ENCODE data around the gene RSBN1.
"Not testable (repeated sequence)": the region's sequence is repeated elsewhere in the genome, so short reads cannot be mapped to it uniquely, and the experiment has no call there.

Gene RSBN1

GRCh38 chr1:113811888-113812660, at the start of gene RSBN1:
RSBN1 (minus strand) TSS chr1:113812476; CDS start chr1:113812412, 64 bp downstream.
- Histone ChIP-seq H3K4me1 (ENCODE audit: control insufficient read depth, insufficient read depth, low read length) (no peaks in the 10 kb centered on the region), H3K4me3 (ENCODE audit: low read depth, low read length) (peak within 1 kb of the TSS; percentile 94), H3K27me3 (ENCODE audit: control insufficient read depth, insufficient read depth, low read length) (no peaks in the 10 kb centered on the region), H3K36me3 (ENCODE audit: control insufficient read depth, insufficient read depth, low read length) (no peaks in the 10 kb centered on the region), H3K9me3 (ENCODE audit: control insufficient read depth, insufficient read depth, low read length) (no peaks in the 10 kb centered on the region), H3K9ac (ENCODE audit: low read depth, low read length) (peak within 1 kb of the TSS; percentile 63)

DNA sequence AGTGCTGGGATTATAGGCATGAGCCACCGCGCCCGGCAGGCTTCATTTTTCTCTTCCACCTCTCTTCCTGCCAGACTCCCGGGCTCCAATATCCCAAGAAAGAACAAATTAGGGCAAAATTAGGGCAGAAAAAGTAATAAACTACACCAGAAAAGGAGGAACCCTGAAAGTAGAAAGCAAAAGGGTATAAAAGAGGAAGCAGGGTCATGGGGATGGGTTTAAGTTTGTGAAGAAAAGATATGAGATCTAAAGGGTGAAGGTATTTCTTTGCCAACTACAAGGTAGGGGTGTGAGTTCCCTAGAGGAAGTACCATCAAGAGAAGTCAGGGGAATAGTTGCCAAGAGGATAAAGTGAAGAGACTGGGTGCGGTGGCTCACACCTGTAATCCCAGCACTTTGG, 49.4 kb upstream of the RSBN1 start:
- H3K36me3 ChIP-seq (ENCODE audit: control insufficient read depth, insufficient read depth, low read length), result no peaks in the 10 kb centered on the region
- no peaks in the 10 kb centered on the region for H3K4me1 ChIP-seq (ENCODE audit: control insufficient read depth, insufficient read depth, low read length)
- H3K27me3 ChIP-seq (ENCODE audit: control insufficient read depth, insufficient read depth, low read length), result no peaks in the 10 kb centered on the region

DNA sequence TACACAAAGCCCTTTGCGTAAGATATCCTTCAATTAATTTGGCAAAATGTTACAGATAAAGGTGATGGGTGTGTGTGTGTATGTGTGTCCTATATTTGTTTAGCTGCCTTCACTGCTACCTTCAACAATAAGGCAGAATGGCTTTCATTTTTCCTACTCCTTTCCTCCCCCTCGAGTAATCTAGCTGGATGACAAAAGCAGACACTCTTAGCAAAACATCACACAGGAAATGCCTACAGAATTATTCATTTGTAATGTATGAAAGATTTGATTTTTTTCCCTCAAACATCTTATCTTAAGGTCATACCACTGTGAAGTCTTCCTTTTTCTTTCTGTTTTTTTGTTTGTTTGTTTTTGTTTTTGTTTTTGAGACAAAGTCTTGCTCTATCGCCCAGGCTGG, 48.6 kb upstream of the RSBN1 start:
- no peaks in the 10 kb centered on the region for H3K4me1 ChIP-seq (ENCODE audit: control insufficient read depth, insufficient read depth, low read length)
- H3K36me3 ChIP-seq (ENCODE audit: control insufficient read depth, insufficient read depth, low read length), result no peaks in the 10 kb centered on the region
- no peak overlapping the region for H3K9ac ChIP-seq (ENCODE audit: low read depth, low read length)

More for the DNA sequence above, 49.4 kb upstream of the RSBN1 start:
- Histone ChIP-seq H3K4me3 (ENCODE audit: low read depth, low read length) (no peak overlapping the region), H3K9ac (ENCODE audit: low read depth, low read length) (no peak overlapping the region), H3K9me3 (ENCODE audit: control insufficient read depth, insufficient read depth, low read length) (no peaks in the 10 kb centered on the region)

GRCh38 chr1:113859478-113860175, 47.4 kb upstream of the RSBN1 start:
- H3K4me1 ChIP-seq (ENCODE audit: control insufficient read depth, insufficient read depth, low read length), result no peaks in the 10 kb centered on the region
- no peak overlapping the region for H3K9ac ChIP-seq (ENCODE audit: low read depth, low read length)
- H3K36me3 ChIP-seq (ENCODE audit: control insufficient read depth, insufficient read depth, low read length), result no peaks in the 10 kb centered on the region
- no peaks in the 10 kb centered on the region for H3K27me3 ChIP-seq (ENCODE audit: control insufficient read depth, insufficient read depth, low read length)
- no peaks in the 10 kb centered on the region for H3K9me3 ChIP-seq (ENCODE audit: control insufficient read depth, insufficient read depth, low read length)
- no peak overlapping the region for H3K4me3 ChIP-seq (ENCODE audit: low read depth, low read length)

More for the DNA sequence above, 48.6 kb upstream of the RSBN1 start:
- H3K27me3 ChIP-seq (ENCODE audit: control insufficient read depth, insufficient read depth, low read length), result no peaks in the 10 kb centered on the region
- H3K9me3 ChIP-seq (ENCODE audit: control insufficient read depth, insufficient read depth, low read length), result no peaks in the 10 kb centered on the region
- H3K4me3 ChIP-seq (ENCODE audit: low read depth, low read length), result no peak overlapping the region

DNA sequence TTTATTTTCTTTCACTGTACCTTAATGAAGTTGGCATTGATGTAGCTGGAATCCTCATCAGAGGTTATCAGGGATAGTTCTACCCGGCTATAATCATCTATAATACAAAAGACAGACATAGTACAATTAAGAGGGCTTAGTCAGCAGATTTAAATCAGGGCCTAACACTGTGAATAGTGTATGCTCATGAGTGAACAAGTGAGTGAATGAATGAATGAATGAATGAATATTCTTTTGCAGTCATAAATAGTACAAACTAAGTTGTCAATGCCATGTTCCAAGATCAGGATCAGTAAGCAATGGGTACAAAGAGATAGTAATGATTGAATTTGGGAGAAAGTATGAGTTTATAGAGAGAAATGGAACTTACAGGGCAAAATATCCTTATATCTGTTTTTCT, 46.7 kb upstream of the RSBN1 start:
- H3K36me3 ChIP-seq (ENCODE audit: control insufficient read depth, insufficient read depth, low read length), result no peaks in the 10 kb centered on the region
- H3K27me3 ChIP-seq (ENCODE audit: control insufficient read depth, insufficient read depth, low read length), result no peaks in the 10 kb centered on the region
- no peaks in the 10 kb centered on the region for H3K4me1 ChIP-seq (ENCODE audit: control insufficient read depth, insufficient read depth, low read length)
- H3K9me3 ChIP-seq (ENCODE audit: control insufficient read depth, insufficient read depth, low read length), result no peaks in the 10 kb centered on the region
- no peak overlapping the region for H3K4me3 ChIP-seq (ENCODE audit: low read depth, low read length)
- H3K9ac ChIP-seq (ENCODE audit: low read depth, low read length), result no peak overlapping the region

- H3K4me1 ChIP-seq (ENCODE audit: control insufficient read depth, insufficient read depth, low read length), result no peaks in the 10 kb centered on the region
- no peaks in the 10 kb centered on the region for H3K27me3 ChIP-seq (ENCODE audit: control insufficient read depth, insufficient read depth, low read length)
- no peaks in the 10 kb centered on the region for H3K36me3 ChIP-seq (ENCODE audit: control insufficient read depth, insufficient read depth, low read length)
- no peaks in the 10 kb centered on the region for H3K9me3 ChIP-seq (ENCODE audit: control insufficient read depth, insufficient read depth, low read length)
- no peak overlapping the region for H3K4me3 ChIP-seq (ENCODE audit: low read depth, low read length)
- H3K9ac ChIP-seq (ENCODE audit: low read depth, low read length), result no peak overlapping the region
Measured at GRCh38 chr1:113858418-113858817, 46.1 kb upstream of the RSBN1 start.

- H3K4me1 ChIP-seq (ENCODE audit: control insufficient read depth, insufficient read depth, low read length), result no peaks in the 10 kb centered on the region
Measured at GRCh38 chr1:113857776-113858175, 45.5 kb upstream of the RSBN1 start.

DNA sequence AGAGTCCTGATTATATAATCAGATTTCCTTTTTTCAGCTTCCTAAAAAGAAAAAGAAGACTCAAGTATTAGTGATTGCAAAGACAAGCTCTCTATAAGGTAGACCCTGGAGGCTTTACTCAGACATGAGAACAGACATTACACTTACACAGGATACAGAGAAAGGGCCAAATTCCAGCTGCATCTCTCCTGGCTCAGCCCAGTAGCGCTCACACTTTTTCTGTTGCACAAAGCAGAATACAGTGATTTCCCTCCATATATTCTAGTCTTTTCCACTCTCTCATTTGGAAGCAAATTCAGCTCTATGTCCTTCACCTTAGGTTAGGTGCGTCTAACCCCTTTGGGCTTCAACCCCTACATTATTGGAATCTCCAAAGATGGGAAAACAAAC, 44.1 kb upstream of the RSBN1 start:
- no peaks in the 10 kb centered on the region for H3K4me1 ChIP-seq (ENCODE audit: control insufficient read depth, insufficient read depth, low read length)
- H3K4me3 ChIP-seq (ENCODE audit: low read depth, low read length), result no peak overlapping the region
- H3K27me3 ChIP-seq (ENCODE audit: control insufficient read depth, insufficient read depth, low read length), result no peaks in the 10 kb centered on the region
- no peaks in the 10 kb centered on the region for H3K9me3 ChIP-seq (ENCODE audit: control insufficient read depth, insufficient read depth, low read length)
- no peaks in the 10 kb centered on the region for H3K36me3 ChIP-seq (ENCODE audit: control insufficient read depth, insufficient read depth, low read length)
- H3K9ac ChIP-seq (ENCODE audit: low read depth, low read length), result no peak overlapping the region

More at GRCh38 chr1:113857776-113858175, 45.5 kb upstream of the RSBN1 start:
- Histone ChIP-seq H3K27me3 (ENCODE audit: control insufficient read depth, insufficient read depth, low read length) (no peaks in the 10 kb centered on the region), H3K4me3 (ENCODE audit: low read depth, low read length) (no peak overlapping the region), H3K36me3 (ENCODE audit: control insufficient read depth, insufficient read depth, low read length) (no peaks in the 10 kb centered on the region), H3K9me3 (ENCODE audit: control insufficient read depth, insufficient read depth, low read length) (no peaks in the 10 kb centered on the region), H3K9ac (ENCODE audit: low read depth, low read length) (no peak overlapping the region)

- Histone ChIP-seq H3K9me3 (ENCODE audit: control insufficient read depth, insufficient read depth, low read length) (no peaks in the 10 kb centered on the region), H3K27me3 (ENCODE audit: control insufficient read depth, insufficient read depth, low read length) (no peaks in the 10 kb centered on the region), H3K9ac (ENCODE audit: low read depth, low read length) (no peak overlapping the region), H3K4me3 (ENCODE audit: low read depth, low read length) (no peak overlapping the region), H3K36me3 (ENCODE audit: control insufficient read depth, insufficient read depth, low read length) (no peaks in the 10 kb centered on the region), H3K4me1 (ENCODE audit: control insufficient read depth, insufficient read depth, low read length) (no peaks in the 10 kb centered on the region)
Measured at GRCh38 chr1:113855630-113856400, 43.5 kb upstream of the RSBN1 start.

- Histone ChIP-seq H3K36me3 (ENCODE audit: control insufficient read depth, insufficient read depth, low read length) (no peaks in the 10 kb centered on the region), H3K27me3 (ENCODE audit: control insufficient read depth, insufficient read depth, low read length) (no peaks in the 10 kb centered on the region), H3K9me3 (ENCODE audit: control insufficient read depth, insufficient read depth, low read length) (no peaks in the 10 kb centered on the region), H3K9ac (ENCODE audit: low read depth, low read length) (no peak overlapping the region), H3K4me3 (ENCODE audit: low read depth, low read length) (no peak overlapping the region), H3K4me1 (ENCODE audit: control insufficient read depth, insufficient read depth, low read length) (no peaks in the 10 kb centered on the region)
Measured at GRCh38 chr1:113854234-113854633, 42.0 kb upstream of the RSBN1 start.

DNA sequence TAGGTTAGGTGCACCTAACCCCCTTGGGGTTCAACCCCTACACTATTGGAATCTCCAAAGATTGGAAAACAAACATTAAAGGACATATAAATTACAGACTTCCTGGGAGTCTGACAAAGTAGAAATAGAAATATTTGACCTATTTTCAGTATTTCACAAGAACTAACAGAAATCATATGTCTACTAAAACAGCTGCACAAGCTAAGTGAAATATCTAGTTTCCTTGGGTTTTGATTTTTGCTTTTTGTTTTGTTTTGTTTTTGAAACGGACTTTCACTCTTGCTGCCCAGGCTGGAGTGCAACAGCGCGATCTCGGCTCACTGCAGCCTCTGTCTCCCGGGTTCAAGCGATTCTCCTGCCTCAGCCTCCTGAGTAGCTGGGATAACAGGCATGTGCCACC, 40.4 kb upstream of the RSBN1 start:
- not testable (repeated sequence) for H3K27me3 ChIP-seq (ENCODE audit: control insufficient read depth, insufficient read depth, low read length); H3K4me3 ChIP-seq (ENCODE audit: low read depth, low read length); H3K4me1 ChIP-seq (ENCODE audit: control insufficient read depth, insufficient read depth, low read length); H3K9me3 ChIP-seq (ENCODE audit: control insufficient read depth, insufficient read depth, low read length); H3K9ac ChIP-seq (ENCODE audit: low read depth, low read length); H3K36me3 ChIP-seq (ENCODE audit: control insufficient read depth, insufficient read depth, low read length)

Data from iPS-15b (cell line).